GM12892 (cell line): Measurements from ENCODE around the gene ZDHHC17.

Experiments
- POLR2A ChIP-seq: IDR thresholded peaks from 2 replicates; pipeline ENCODE4 v1.6.1; 2011; ENCODE audit warnings: low read depth, low read length, control low read depth
- POLR2AphosphoS5 ChIP-seq: IDR thresholded peaks from 2 replicates; pipeline ENCODE4 v1.6.1; 2011; ENCODE audit warnings: low read depth, low read length, control low read depth

GRCh38 chr12:76871742-76872141 is 107.8 kb downstream of the ZDHHC17 start:
- TF ChIP-seq POLR2A = no peak
- TF ChIP-seq POLR2AphosphoS5 = no peak
